H1 (cell line): ENCODE results near the gene DLG1. TPM values are rescaled to one million over a fixed set of nuclear protein-coding genes. Genes with fewer than 3 reads are reported as not detected.

Experiments
- BACH1 ChIP-seq: IDR thresholded peaks from 2 replicates; pipeline ENCODE4 v1.6.1; 2012; ENCODE audit warnings: low read length, improper control_type of control experiment
- CEBPB ChIP-seq: IDR thresholded peaks from 2 replicates; pipeline ENCODE4 v1.6.1; 2012; ENCODE audit warnings: low read depth, low read length
- EP300 ChIP-seq, 2 experiments: IDR thresholded peaks; 1 replicate in 1 of 2; 2 replicates in 1 of 2; pipeline ENCODE4 v1.6.1; 2011 to 2012; ENCODE audit warnings: low read depth in 2 of 2, low read length in 2 of 2, mild to moderate bottlenecking in 2 of 2, borderline replicate concordance in 1 of 2, inconsistent platforms in 1 of 2, moderate library complexity in 1 of 2
- EZH2 ChIP-seq: fragments of 200-600 bp; sonication (generic); IDR thresholded peaks from 2 replicates; pipeline ENCODE4 v1.7.1; 2012; ENCODE audit warnings: low read depth, mild to moderate bottlenecking, moderate library complexity, low read length, inconsistent platforms; ENCODE audit not compliant: severe bottlenecking
- POLR2A ChIP-seq, 2 experiments: IDR thresholded peaks; 1 replicate in 1 of 2; 2 replicates in 1 of 2; pipeline ENCODE4 v1.6.1; 2011; ENCODE audit warnings: low read depth in 2 of 2, low read length in 2 of 2, mild to moderate bottlenecking in 2 of 2; ENCODE audit errors: control extremely low read depth in 1 of 2
- RNF2 ChIP-seq: fragments of 200-900, 300-1000 bp; sonication (generic); IDR thresholded peaks from 2 replicates; pipeline ENCODE4 v1.7.1; 2016; ENCODE audit warnings: borderline replicate concordance, low read depth, mild to moderate bottlenecking, antibody characterized with exemption, low read length; ENCODE audit not compliant: poor library complexity, severe bottlenecking; ENCODE audit errors: missing control alignments
- RXRA ChIP-seq: IDR thresholded peaks from 2 replicates; pipeline ENCODE4 v1.6.1; 2011; ENCODE audit warnings: low read depth, mild to moderate bottlenecking, low read length, moderate library complexity; ENCODE audit not compliant: insufficient read depth
- TAF1 ChIP-seq: IDR thresholded peaks from 2 replicates; pipeline ENCODE4 v1.6.1; 2011; ENCODE audit warnings: mild to moderate bottlenecking, low read depth, low read length
- polyA plus RNA-seq, 7 experiments: library from polyadenylated mRNA; depleted of rRNA in 3 of 7; stranded (reverse) in 5 of 7; unstranded in 2 of 7; fragments of >200 nt in 5 of 7; fragments of 200-250 nt in 2 of 7; gene quantifications; 1 replicate in 5 of 7; 2 replicates in 1 of 7; 4 replicates in 1 of 7; pipeline versions ENCODE4 v1.2.1 to v1.2.3, GENCODE V29; 2011 to 2013; ENCODE audit warnings: missing spikeins in 2 of 7, mixed read lengths in 2 of 7
- total RNA-seq: library from RNA; stranded (reverse); fragmentation: NEBNext Ultra II Directional; extraction: Animal tissue kit (Norgen Biotek cat#: 25700); gene quantifications from 2 replicates; pipeline ENCODE4 v1.2.1, GENCODE V29; 2021
- TF ChIP-seq, protein P1 (sequence below): fragments of 300-600 bp; sonication (generic); IDR thresholded peaks from 2 replicates; pipeline ENCODE4 v1.7.1; 2012; ENCODE audit warnings: low read length, moderate library complexity, mild to moderate bottlenecking, inconsistent platforms; ENCODE audit not compliant: insufficient replicate concordance
- TF ChIP-seq, protein P2 (sequence below): IDR thresholded peaks from 2 replicates; pipeline ENCODE4 v1.6.1; 2012; ENCODE audit warnings: low read length, inconsistent platforms

Gene DLG1
- total and polyA plus RNA-seq, 2 of the 8 experiments (the other 6 are each of a cell fraction or from before 2014, with no cell fraction given): 13.4 to 78.8 TPM

DNA sequence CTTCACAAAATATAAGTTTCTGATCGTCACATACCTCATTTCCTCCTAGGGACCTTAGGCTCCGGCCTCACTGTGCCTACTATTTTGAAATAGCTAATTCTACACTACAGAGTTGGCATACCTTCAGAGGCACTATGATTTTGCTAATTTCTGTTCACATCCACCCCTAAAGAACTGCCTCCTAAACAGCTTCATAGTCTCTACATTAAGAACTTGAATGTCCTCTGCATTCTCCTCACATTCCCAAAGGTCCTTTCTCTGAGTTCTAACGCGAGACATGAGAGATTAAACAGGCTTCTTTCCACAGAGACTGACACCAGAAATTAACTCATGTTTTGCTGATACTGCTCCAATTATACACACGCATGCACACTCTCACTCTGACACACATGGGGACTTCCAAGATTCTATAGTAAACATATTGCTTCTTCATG lies 75.5 kb downstream of the DLG1 start (continued):
- TF ChIP-seq, protein P1, sequence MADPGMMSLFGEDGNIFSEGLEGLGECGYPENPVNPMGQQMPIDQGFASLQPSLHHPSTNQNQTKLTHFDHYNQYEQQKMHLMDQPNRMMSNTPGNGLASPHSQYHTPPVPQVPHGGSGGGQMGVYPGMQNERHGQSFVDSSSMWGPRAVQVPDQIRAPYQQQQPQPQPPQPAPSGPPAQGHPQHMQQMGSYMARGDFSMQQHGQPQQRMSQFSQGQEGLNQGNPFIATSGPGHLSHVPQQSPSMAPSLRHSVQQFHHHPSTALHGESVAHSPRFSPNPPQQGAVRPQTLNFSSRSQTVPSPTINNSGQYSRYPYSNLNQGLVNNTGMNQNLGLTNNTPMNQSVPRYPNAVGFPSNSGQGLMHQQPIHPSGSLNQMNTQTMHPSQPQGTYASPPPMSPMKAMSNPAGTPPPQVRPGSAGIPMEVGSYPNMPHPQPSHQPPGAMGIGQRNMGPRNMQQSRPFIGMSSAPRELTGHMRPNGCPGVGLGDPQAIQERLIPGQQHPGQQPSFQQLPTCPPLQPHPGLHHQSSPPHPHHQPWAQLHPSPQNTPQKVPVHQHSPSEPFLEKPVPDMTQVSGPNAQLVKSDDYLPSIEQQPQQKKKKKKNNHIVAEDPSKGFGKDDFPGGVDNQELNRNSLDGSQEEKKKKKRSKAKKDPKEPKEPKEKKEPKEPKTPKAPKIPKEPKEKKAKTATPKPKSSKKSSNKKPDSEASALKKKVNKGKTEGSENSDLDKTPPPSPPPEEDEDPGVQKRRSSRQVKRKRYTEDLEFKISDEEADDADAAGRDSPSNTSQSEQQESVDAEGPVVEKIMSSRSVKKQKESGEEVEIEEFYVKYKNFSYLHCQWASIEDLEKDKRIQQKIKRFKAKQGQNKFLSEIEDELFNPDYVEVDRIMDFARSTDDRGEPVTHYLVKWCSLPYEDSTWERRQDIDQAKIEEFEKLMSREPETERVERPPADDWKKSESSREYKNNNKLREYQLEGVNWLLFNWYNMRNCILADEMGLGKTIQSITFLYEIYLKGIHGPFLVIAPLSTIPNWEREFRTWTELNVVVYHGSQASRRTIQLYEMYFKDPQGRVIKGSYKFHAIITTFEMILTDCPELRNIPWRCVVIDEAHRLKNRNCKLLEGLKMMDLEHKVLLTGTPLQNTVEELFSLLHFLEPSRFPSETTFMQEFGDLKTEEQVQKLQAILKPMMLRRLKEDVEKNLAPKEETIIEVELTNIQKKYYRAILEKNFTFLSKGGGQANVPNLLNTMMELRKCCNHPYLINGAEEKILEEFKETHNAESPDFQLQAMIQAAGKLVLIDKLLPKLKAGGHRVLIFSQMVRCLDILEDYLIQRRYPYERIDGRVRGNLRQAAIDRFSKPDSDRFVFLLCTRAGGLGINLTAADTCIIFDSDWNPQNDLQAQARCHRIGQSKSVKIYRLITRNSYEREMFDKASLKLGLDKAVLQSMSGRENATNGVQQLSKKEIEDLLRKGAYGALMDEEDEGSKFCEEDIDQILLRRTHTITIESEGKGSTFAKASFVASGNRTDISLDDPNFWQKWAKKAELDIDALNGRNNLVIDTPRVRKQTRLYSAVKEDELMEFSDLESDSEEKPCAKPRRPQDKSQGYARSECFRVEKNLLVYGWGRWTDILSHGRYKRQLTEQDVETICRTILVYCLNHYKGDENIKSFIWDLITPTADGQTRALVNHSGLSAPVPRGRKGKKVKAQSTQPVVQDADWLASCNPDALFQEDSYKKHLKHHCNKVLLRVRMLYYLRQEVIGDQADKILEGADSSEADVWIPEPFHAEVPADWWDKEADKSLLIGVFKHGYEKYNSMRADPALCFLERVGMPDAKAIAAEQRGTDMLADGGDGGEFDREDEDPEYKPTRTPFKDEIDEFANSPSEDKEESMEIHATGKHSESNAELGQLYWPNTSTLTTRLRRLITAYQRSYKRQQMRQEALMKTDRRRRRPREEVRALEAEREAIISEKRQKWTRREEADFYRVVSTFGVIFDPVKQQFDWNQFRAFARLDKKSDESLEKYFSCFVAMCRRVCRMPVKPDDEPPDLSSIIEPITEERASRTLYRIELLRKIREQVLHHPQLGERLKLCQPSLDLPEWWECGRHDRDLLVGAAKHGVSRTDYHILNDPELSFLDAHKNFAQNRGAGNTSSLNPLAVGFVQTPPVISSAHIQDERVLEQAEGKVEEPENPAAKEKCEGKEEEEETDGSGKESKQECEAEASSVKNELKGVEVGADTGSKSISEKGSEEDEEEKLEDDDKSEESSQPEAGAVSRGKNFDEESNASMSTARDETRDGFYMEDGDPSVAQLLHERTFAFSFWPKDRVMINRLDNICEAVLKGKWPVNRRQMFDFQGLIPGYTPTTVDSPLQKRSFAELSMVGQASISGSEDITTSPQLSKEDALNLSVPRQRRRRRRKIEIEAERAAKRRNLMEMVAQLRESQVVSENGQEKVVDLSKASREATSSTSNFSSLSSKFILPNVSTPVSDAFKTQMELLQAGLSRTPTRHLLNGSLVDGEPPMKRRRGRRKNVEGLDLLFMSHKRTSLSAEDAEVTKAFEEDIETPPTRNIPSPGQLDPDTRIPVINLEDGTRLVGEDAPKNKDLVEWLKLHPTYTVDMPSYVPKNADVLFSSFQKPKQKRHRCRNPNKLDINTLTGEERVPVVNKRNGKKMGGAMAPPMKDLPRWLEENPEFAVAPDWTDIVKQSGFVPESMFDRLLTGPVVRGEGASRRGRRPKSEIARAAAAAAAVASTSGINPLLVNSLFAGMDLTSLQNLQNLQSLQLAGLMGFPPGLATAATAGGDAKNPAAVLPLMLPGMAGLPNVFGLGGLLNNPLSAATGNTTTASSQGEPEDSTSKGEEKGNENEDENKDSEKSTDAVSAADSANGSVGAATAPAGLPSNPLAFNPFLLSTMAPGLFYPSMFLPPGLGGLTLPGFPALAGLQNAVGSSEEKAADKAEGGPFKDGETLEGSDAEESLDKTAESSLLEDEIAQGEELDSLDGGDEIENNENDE: no peak
- TF ChIP-seq RXRA (no peak), EZH2 (no peak), TAF1 (no peak), RNF2 (no peak), EP300 (IDR thresholded peaks at IDR 0.05; ENCODE audit: borderline replicate concordance in 1 of 2, low read depth in 2 of 2, low read length in 2 of 2) (no peak), POLR2A (IDR thresholded peaks at IDR 0.05; ENCODE audit: control extremely low read depth in 1 of 2, low read depth in 2 of 2, low read length in 2 of 2) (no peak), CEBPB (no peak), BACH1 (no peak)
- TF ChIP-seq, protein P2, sequence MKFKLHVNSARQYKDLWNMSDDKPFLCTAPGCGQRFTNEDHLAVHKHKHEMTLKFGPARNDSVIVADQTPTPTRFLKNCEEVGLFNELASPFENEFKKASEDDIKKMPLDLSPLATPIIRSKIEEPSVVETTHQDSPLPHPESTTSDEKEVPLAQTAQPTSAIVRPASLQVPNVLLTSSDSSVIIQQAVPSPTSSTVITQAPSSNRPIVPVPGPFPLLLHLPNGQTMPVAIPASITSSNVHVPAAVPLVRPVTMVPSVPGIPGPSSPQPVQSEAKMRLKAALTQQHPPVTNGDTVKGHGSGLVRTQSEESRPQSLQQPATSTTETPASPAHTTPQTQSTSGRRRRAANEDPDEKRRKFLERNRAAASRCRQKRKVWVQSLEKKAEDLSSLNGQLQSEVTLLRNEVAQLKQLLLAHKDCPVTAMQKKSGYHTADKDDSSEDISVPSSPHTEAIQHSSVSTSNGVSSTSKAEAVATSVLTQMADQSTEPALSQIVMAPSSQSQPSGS: no peak
